ENCODE measurements around the gene LIPE.

DNA sequence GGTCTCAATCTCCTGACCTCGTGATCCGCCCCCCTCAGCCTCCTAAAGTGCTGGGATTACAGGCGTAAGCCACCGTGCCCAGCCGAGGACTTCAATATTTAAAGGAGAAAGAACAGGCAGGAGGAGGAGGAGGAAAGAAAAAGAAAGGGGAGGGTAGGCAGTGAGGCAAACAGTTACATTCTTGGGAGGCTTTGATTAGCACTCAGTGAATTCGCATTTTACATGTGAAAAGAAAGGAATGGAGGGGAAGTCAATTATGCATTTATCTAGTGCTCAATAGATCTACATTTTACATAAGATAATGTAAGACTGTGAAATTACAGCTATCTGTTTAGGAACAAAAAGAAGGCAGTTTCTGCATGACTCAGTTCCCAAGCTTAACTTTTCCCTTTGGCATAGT lies 46.5 kb upstream of the LIPE start:
- TF ChIP-seq, protein P1, sequence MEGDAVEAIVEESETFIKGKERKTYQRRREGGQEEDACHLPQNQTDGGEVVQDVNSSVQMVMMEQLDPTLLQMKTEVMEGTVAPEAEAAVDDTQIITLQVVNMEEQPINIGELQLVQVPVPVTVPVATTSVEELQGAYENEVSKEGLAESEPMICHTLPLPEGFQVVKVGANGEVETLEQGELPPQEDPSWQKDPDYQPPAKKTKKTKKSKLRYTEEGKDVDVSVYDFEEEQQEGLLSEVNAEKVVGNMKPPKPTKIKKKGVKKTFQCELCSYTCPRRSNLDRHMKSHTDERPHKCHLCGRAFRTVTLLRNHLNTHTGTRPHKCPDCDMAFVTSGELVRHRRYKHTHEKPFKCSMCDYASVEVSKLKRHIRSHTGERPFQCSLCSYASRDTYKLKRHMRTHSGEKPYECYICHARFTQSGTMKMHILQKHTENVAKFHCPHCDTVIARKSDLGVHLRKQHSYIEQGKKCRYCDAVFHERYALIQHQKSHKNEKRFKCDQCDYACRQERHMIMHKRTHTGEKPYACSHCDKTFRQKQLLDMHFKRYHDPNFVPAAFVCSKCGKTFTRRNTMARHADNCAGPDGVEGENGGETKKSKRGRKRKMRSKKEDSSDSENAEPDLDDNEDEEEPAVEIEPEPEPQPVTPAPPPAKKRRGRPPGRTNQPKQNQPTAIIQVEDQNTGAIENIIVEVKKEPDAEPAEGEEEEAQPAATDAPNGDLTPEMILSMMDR (IDR thresholded peaks at IDR 0.05) = no peak
- no peak for TF ChIP-seq POLR2A (IDR thresholded peaks at IDR 0.05)

All from adrenal gland (tissue), 5 donors.